Measurements from ENCODE around the gene SLC27A1. TPM values are rescaled to one million over a fixed set of nuclear protein-coding genes. Genes with fewer than 3 reads are reported as not detected.
"Not testable (repeated sequence)": the region's sequence is repeated elsewhere in the genome, so short reads cannot be mapped to it uniquely, and the experiment has no call there.

Gene SLC27A1
- total and polyA plus RNA-seq, 11 donors = 22.1 to 70.3 (median 47.6) TPM

- no peak overlapping the region for H3K4me3 ChIP-seq
Observed at GRCh38 chr19:17495639-17496296, 25.4 kb downstream of the SLC27A1 start.

GRCh38 chr19:17496337-17496997, 26.1 kb downstream of the SLC27A1 start:
- 43 to 52% (median 49%) methylated on average over 14 of the region's 14 CpGs for WGBS, 4 donors
- peak; percentile 68 to 94 (median 82) for TF ChIP-seq CTCF (IDR thresholded peaks at IDR 0.05)
- no peak for TF ChIP-seq POLR2A (IDR thresholded peaks at IDR 0.05)
- H3K4me3 ChIP-seq = no peak overlapping the region
- no peaks in the 10 kb centered on the region for H3K27me3 ChIP-seq
- peak; percentile 58 to 86 (median 73) for DNase-seq
- no peaks in the 10 kb centered on the region for H3K9me3 ChIP-seq
- intact Hi-C loops (cut with DNase I) = no loop called here
- peak; percentile 35 to 79 (median 74) for ATAC-seq
- H3K36me3 ChIP-seq = peaks cover 0 to 49% (median 28%) of the 10 kb centered on the region in 9 donors
- no peak overlapping the region for H3K27ac ChIP-seq
- H3K4me1 ChIP-seq = peaks cover 0 to 34% (median 15%) of the 10 kb centered on the region in 12 donors

More at GRCh38 chr19:17495639-17496296, 25.4 kb downstream of the SLC27A1 start:
- Histone ChIP-seq H3K9me3 (no peaks in the 10 kb centered on the region), H3K27me3 (no peaks in the 10 kb centered on the region), H3K4me1 (peaks cover 0 to 34% (median 17%) of the 10 kb centered on the region in 12 donors), H3K36me3 (peaks cover 0 to 49% (median 21%) of the 10 kb centered on the region in 9 donors), H3K27ac (no peak overlapping the region)
- WGBS, 4 donors = 67 to 74% (median 70%) methylated on average over 8 to 9 of the region's 9 CpGs
- DNase-seq (no peak), ATAC-seq (no peak)
- TF ChIP-seq POLR2A (IDR thresholded peaks at IDR 0.05) = no peak
- no peak for TF ChIP-seq CTCF (IDR thresholded peaks at IDR 0.05)
- intact Hi-C loops (cut with DNase I) = no loop called here

GRCh38 chr19:17497149-17497798, 26.9 kb downstream of the SLC27A1 start:
- peaks cover 0 to 34% (median 15%) of the 10 kb centered on the region in 12 donors for H3K4me1 ChIP-seq
- H3K36me3 ChIP-seq = peaks cover 0 to 50% (median 28%) of the 10 kb centered on the region in 9 donors
- TF ChIP-seq CTCF (IDR thresholded peaks at IDR 0.05) (no peak), POLR2A (IDR thresholded peaks at IDR 0.05) (no peak)
- no peaks in the 10 kb centered on the region for H3K9me3 ChIP-seq
- no peaks in the 10 kb centered on the region for H3K27me3 ChIP-seq
- 76 to 86% (median 78%) methylated on average over 29 to 41 of the region's 41 CpGs for WGBS, 4 donors
- ATAC-seq (no peak), DNase-seq (no peak)
- no peak overlapping the region for H3K4me3 ChIP-seq
- no peak overlapping the region for H3K27ac ChIP-seq
- intact Hi-C loops (cut with DNase I) = no loop called here

GRCh38 chr19:17499025-17499424, 28.7 kb downstream of the SLC27A1 start:
- DNase-seq; H3K4me3 ChIP-seq; H3K9me3 ChIP-seq; ATAC-seq; intact Hi-C loops (cut with DNase I); H3K27me3 ChIP-seq: not testable (repeated sequence)
- peak in 4 of 12 donors; percentile 20 to 24 (median 23) for TF ChIP-seq CTCF (IDR thresholded peaks at IDR 0.05)
- 57 to 79% (median 64%) methylated on average over 12 of the region's 12 CpGs for WGBS, 4 donors
- Histone ChIP-seq H3K4me1 (peaks cover 0 to 34% (median 15%) of the 10 kb centered on the region in 12 donors), H3K27ac (peak overlapping the region in 6 of 12 donors; percentile 32 to 73 (median 46)), H3K36me3 (peaks cover 0 to 57% (median 33%) of the 10 kb centered on the region in 9 donors)
